DMS114 treated with DMSO at 0.1 percent for 48 hours (cell line): ENCODE results near the gene RLIM.

ENCODE experiments used
- DNase-seq: peaks from one replicate; lab custom pipeline; 2025; ENCODE audit not compliant: unreplicated experiment; lab: John Stamatoyannopoulos, UW

The RLIM gene

DNA sequence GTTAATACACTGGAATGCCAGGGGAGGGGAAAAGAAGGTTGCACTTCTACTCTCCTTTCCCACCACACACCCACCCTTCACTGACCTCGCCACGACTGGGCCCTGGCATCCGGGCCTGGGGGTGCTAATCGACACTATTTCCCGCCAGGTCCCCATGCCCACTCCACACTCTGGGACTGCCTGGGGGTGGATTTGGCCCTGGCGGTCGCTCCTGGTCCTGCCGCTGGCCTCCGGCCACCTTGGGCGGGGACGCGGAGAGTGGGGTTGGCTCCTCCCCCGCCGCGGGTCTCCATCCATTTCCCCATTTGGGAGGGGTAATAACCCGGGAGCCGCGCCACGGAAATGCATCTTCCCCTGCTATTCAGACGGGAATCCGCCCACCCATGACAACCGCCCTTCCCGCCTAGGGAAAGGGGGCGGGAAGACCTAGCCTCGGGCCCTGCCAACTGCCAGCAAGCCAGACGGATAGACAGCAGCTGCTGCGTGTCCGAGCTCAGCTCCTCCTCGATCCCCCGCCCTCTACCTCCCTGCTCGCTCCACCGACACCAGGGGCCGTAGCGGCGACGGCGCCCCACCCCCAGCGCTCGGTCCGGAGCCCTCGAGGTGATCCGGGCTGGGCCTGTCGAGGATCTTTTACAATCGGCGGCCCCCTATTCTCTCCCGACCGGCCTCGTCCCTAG, 78.1 kb downstream of the RLIM start:
- DNase-seq: peak; percentile 36

DNA sequence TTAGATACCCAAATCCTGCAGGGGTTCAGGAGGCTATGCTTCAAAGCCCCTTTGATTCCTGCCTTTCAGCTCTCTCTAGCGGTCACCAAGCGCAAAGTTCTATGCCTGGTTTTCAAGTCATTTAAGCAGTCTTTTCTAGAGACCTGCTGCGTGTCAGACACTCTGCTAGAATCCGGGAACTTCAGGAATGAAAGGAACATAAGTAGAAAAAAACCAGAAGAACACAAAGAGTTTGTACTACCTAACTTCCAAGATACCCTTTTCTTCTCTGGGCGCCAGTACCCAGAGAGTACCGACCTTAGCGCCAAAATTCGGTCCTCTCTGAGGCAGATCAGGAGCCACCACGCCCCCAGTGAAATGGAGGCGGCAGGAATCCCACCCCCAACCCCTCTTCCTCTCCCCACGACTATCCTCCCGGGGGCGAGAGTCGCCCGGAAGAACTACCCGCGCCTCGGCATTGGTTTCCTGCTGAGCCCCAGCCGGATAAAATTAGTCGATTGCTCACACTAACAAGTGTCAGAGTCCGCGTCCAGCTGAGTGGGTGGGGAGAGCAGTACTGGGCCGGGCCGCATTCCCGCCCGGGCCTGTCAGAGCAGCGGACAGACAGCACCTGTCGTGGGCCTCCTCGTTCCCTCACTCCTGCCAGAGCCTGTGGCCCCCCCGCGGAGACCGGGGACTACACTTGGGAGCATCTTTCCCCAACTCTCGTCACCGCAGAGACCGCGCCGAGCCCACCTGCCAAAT, 78.8 kb downstream of the RLIM start:
- peak; percentile 51 for DNase-seq
